GM19438 (cell line): ENCODE data around the gene NUPR2.
"Not testable (repeated sequence)": the region's sequence is repeated elsewhere in the genome, so short reads cannot be mapped to it uniquely, and the experiment has no call there.

Source experiments
- ATAC-seq: cut with Tn5 transposase; IDR thresholded peaks from one replicate; pipeline ENCODE4 v1.9.1; 2021; ENCODE audit warnings: low read depth; ENCODE audit not compliant: unreplicated experiment

Gene NUPR2

GRCh38 chr7:56087445-56087844 lies 28.8 kb downstream of the NUPR2 start:
- ATAC-seq: no peak

- no peak for ATAC-seq
Observed at GRCh38 chr7:56086761-56087160, 29.5 kb downstream of the NUPR2 start.

GRCh38 chr7:56083150-56083785 lies 32.9 kb downstream of the NUPR2 start:
- no peak for ATAC-seq

GRCh38 chr7:56081626-56082340 lies 34.4 kb downstream of the NUPR2 start:
- no peak for ATAC-seq

GRCh38 chr7:56080726-56081435 lies 35.3 kb downstream of the NUPR2 start:
- ATAC-seq: not testable (repeated sequence)

GRCh38 chr7:56079450-56080185 lies 36.6 kb downstream of the NUPR2 start:
- no peak for ATAC-seq

- no peak for ATAC-seq
Observed at GRCh38 chr7:56078196-56078595, 38.0 kb downstream of the NUPR2 start.

- no peak for ATAC-seq
Observed at GRCh38 chr7:56077681-56078080, 38.5 kb downstream of the NUPR2 start.

- ATAC-seq: peak; percentile 93
Observed at GRCh38 chr7:56074371-56074791, 41.8 kb downstream of the NUPR2 start.

GRCh38 chr7:56066376-56066775 lies 49.8 kb downstream of the NUPR2 start:
- not testable (repeated sequence) for ATAC-seq
